AG10803 (cell line): ENCODE data around the gene FILIP1L.

Source experiments
- DNase-seq: peaks from one replicate; pipeline ENCODE4 v3.0.0; 2010; ENCODE audit warnings: low read depth
- H3K4me3 ChIP-seq: 2 replicates; pipeline ENCODE4 v1.5.1; 2011; ENCODE audit warnings: mild to moderate bottlenecking, low read length, control low read depth
- TF ChIP-seq, protein P1 (sequence below): conservative IDR thresholded peaks from 2 replicates; pipeline ENCODE4 v1.5.1; 2011; ENCODE audit warnings: mild to moderate bottlenecking, low read length, control low read depth, inconsistent platforms

FILIP1L gene

DNA sequence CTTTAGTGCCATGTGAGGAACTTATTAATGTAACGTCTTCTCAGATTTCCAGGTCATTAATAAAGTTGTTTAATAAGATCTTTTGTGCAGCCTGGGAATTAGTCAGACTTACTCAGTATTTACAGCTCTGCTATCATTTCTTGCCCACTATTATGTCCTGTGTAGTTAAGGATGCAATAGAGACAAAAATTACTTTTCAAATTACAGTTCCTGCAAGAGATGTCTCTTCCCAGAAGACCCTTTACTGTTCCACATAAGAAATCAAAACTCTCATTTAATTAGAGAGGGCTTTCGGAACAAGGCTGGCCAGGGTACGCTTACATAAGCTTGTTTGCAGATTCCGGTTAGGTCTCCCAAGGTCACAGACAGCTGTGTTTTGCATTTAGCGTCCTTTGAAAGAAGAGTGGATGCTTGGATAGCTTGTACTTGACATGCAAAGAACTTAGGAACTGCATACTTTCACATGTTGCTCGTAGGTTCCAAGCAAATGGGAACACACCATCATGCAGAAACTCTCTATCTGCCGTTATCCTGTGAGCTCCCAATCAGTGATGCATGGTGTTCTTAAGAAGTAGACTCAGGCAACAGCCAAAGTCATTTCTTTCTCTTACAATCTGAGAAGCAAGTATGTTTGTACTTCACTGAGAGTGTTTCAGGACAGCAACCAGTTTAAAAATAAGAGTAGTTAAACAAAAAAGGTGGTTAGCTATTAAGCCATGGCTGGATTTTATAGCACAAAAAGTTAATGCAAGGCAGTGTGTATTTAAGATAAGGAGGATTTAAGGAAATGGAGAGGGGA is 37.4 kb downstream of the FILIP1L start:
- H3K4me3 ChIP-seq = no peak overlapping the region
- DNase-seq = no peak
- TF ChIP-seq, protein P1, sequence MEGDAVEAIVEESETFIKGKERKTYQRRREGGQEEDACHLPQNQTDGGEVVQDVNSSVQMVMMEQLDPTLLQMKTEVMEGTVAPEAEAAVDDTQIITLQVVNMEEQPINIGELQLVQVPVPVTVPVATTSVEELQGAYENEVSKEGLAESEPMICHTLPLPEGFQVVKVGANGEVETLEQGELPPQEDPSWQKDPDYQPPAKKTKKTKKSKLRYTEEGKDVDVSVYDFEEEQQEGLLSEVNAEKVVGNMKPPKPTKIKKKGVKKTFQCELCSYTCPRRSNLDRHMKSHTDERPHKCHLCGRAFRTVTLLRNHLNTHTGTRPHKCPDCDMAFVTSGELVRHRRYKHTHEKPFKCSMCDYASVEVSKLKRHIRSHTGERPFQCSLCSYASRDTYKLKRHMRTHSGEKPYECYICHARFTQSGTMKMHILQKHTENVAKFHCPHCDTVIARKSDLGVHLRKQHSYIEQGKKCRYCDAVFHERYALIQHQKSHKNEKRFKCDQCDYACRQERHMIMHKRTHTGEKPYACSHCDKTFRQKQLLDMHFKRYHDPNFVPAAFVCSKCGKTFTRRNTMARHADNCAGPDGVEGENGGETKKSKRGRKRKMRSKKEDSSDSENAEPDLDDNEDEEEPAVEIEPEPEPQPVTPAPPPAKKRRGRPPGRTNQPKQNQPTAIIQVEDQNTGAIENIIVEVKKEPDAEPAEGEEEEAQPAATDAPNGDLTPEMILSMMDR = no peak

DNA sequence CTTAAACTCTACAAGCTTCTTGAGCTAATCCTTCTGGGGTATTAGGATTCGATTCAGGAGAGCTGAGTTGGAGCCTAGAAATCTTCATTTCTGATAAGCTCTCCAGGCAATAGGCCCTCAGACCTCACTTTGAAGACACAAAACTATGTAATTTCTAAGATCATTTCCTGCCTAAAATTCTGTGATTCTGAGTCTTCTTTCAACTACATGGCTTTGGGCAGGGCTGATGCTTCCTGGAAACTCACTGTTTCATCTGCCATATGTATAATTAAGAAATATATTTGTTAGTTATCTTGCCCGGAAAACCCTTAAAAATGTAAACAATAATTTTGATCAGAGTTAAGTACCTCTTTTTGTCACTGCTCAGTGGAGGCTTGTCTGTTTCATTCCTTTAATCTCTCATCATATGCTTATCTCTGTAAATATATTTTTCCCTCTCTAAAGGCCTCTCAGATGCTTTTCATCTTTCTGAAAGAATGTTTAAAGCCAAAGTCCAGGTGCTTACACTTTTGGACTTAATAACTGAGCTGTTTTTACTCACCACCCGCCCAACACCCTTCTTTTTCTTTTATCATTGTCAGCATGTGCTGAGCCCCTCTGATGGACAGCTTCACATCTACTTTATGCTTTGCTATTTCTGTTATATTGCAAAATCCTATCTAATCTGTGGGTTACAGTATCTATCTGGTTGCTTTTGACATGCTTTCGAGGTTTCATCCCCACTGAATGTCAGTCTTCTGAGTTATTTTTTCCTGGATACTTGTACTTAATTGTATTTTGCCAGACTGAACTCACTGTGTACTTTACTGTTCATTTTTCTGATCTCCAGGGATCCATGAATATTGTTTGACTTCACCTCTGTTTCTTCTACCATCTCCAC is 38.2 kb downstream of the FILIP1L start:
- no peak overlapping the region for H3K4me3 ChIP-seq
- DNase-seq = no peak
- TF ChIP-seq, protein P1 = no peak

DNA sequence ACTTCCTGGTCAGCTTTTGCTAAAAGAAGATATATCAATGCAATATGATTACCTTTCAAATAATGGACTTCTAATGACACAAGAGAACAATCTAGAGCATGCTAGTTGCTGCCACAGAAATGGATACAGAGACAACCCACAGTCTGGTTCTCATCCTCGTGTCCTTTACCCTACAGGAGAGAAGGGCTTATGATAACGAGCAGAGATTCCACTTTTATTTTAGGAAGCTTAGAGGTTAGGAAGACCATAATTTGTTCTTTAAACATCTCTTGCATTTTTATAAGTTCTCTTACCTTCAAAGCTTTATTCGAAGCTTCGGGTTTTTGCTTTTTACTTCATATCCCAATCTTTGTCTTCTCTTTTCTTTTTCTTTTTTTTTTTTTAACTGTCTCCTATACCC is 39.1 kb downstream of the FILIP1L start:
- H3K4me3 ChIP-seq = no peak overlapping the region
- DNase-seq = no peak
- TF ChIP-seq, protein P1 = no peak

DNA sequence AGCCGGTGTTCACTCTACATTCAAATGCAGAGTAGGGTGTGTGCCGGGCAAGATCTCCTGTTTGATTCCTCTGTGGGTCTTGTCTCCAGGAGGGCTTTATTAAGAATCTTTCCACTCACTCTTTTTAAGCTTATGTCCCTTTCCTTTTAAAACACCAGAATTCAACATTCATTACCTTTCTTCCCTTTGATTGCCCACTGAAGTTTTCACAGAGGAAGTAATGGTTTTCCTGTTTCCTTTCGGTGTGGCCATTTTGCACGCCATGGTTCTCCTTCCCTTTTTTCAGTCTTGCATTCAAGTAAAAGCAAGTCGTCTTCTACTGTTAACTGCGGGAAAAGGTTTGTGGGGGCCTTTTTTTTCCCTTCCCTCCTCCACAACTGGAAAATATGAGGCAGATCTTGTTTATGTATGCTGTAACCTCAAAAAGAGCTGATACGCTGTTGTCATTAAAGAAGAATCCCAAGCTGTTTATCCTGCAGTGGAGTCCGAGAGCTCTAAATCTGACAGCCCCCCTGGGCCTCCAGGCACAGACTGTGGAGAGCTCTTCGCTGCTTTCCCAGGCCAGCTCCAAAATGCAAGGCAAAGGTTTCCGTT is 40.5 kb downstream of the FILIP1L start:
- peak; percentile 63 for DNase-seq
- no peak overlapping the region for H3K4me3 ChIP-seq

DNA sequence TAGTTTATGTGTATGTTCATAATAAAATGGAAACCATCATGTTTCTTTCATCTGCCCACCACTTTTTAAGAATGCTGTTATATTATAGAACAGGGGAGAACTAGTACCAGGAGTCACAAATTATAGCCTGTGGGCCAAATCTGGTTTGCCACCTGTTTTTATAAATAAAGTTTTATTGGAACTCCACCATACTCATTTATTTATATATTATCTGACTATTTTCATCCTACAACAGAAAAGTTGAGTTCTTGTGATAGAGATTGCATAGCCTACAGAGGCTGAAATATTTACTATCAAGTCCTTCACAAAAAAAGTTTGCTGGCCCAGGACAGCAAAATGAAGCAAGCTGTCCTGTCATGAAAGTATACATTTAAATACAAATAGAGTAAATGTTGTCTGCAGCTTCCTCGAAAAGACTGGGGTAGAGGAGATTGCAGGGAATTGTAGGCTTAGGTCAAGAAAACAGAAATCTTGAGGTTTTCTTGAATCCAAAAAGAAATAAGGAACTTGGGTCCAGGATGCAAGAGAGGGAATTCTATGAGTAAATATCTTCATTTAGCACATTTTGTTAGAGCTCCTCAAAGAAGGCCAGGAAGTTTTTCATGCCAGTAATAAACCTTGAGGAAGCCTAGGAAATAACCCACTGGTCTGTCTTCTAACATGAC is 41.1 kb downstream of the FILIP1L start:
- TF ChIP-seq, protein P1 = no peak
- no peak overlapping the region for H3K4me3 ChIP-seq
- no peak for DNase-seq

More for the DNA sequence above, 40.5 kb downstream of the FILIP1L start:
- TF ChIP-seq, protein P1 = no peak

DNA sequence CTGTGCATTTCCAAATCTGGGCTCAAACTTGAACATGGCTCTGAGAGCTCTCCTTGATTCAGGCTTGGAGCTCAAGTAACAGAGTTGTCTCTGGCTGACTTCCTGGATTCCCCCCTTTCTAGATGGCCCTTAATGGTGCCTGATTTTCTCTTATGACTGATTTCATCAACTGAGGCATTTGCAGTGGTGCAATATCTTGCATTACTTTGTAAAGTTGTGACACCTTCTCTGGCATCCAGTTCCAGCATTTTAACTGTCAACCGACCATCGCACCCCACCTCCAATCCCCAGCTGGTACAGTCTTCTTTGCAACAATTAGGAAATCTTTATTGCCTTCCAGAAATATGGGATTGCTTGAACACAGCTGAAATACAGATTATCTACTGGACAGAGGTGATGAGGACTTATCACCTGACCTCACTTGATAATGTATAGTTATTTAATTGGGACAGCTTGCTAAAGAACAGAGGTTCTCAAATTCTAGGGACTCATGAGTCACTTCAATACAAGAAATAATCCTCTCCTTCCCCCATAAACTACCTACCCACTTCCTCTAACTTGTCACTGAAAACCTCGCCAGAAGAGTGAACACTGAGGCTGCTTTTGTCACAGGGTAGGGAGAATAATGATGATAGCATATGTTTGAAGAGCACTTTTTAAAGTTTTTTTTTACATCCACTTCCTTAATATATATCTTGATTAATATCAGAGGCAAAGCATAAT is 41.8 kb downstream of the FILIP1L start:
- no peak overlapping the region for H3K4me3 ChIP-seq
- TF ChIP-seq, protein P1 = no peak
- DNase-seq = peak; percentile 69
